DMS79 treated with DMSO at 0.1 percent for 48 hours (cell line): ENCODE measurements around the gene COIL.

Source experiments
- DNase-seq: peaks from one replicate; lab custom pipeline; 2025; lab: John Stamatoyannopoulos, UW

Gene COIL

DNA sequence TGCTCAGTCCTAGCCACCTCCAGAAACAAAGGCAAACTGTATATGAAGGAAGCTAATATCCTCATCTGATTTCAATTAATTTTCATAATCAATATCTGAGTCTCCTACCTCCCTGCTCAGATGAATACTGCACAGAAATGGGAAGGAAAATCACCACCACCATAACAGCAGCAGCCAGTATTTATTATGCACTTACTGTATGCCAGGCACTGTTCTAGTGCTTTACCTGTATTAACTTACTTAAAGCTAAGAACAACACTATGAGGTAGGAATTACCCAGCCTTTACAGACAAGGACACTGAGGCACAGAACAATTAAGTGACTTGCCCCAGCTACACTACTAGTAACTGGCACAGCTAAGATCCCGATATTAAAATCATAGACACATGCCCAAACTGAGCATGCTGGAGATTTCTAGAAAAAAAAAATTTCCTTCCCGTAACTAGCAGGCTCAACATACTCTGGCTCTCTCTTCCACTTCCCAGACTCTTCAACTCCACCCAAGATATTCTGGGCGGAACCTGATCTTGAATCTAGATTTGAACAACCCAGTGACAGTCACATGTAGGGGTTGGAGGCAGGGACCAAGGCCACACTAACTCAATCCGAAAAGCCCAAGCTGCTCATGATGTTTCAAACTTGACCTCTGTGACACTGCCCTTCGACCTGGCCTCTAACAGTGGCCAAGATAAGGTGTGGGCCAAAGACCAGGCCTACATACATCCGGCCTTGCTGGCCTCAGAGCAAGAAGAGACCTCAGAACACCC is 50.9 kb downstream of the COIL start:
- DNase-seq, result no peak

DNA sequence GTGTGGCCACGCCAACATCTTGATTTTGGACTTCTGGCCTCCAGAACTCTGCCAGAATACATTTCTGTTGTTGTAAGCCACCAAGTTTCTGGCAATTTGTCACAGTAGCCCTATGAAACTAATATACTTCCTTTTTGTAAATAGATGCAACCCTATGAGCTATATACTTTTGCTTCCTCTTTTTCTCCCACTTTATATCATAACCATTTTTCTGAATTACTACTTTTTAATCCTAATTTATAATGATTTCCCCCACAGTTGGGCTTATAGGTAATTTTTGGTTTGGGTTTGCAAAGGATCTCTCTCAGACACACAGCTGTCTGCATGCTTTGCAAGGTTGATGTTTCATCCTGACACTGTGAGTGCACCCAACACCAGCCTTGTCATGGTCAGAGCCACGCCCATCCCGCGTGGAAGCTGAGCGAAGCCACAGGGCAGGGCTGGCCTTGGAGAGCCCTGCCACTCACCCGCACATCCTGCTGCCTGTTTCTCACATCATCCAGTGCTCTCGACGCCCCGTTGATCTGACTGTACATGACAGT is 52.8 kb downstream of the COIL start:
- no peak for DNase-seq

DNA sequence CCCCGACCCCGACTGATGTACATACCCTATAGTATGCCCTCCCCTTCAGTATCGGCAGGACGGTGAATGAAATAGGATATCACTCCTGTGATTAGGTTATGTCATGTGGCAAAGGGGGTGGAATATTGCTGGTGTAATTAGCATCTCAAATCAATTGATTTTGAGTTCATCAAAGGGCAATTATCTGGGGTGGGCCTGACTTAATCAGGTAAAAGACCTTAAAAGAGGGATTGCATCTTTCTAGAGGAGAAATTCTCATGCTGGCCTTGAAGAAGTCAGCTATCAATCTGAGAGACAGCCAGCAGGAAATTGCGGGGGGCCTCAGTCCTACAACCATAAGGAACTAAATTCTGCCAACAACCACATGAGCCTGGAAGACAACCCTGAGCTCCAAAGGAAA is 57.3 kb downstream of the COIL start:
- DNase-seq, result no peak

DNA sequence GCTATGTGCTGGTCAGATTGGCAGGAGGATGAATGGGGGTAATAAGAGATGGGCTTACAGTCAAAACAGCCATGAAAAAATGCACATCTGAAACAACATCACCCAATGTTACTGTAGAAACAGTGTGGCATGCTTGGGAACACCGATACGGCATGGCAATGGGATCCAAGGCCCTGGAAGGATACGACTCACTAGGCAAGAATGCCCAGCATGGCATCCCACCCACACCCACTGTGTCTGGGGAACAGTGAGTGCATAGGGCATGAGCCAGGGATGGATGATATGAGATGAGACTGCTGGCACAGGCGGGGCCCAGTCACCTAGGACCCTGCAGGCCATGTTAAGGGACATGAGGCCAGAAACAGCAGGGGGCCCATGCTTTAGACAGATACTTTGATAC is 58.5 kb downstream of the COIL start:
- DNase-seq, result no peak

DNA sequence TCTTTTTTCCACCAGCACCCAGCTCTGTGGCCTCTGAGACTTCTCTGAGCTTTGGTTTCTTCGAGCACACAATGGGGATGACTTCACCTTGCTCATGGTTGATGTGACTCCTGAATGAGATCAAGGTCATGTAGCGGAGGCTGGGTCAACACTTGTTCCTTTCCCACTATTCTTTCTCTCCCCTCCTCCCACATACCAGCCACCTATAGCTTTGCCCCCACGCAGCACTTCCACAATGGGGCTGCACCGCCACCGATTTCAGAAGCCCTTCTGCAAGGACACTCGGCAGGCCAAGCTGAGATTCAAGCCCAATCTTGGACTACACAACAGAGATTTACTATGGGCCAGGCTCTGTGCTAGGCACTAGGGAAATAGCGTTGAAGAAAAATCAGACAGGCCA is 61.4 kb downstream of the COIL start:
- DNase-seq, result no peak

DNA sequence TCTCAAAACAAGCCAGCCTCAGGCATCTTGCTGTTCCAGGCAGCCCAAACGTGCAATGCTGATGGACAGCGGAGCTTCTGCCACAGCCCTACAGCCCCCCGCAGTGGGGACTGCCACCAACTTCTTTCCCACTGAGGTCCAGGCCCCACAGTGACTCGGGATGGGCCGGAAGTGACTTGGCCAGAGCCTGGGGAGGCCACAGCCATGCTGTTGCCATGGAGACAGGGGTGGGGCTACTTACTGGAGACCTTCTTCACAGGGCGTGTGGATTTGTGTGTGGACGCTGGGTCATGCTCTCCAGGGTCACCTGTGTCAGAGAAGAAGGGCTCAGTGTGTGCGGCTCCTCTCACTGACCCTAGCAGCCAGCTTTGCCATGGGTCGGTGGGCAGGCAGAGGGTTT is 62.0 kb downstream of the COIL start:
- DNase-seq, result no peak

DNA sequence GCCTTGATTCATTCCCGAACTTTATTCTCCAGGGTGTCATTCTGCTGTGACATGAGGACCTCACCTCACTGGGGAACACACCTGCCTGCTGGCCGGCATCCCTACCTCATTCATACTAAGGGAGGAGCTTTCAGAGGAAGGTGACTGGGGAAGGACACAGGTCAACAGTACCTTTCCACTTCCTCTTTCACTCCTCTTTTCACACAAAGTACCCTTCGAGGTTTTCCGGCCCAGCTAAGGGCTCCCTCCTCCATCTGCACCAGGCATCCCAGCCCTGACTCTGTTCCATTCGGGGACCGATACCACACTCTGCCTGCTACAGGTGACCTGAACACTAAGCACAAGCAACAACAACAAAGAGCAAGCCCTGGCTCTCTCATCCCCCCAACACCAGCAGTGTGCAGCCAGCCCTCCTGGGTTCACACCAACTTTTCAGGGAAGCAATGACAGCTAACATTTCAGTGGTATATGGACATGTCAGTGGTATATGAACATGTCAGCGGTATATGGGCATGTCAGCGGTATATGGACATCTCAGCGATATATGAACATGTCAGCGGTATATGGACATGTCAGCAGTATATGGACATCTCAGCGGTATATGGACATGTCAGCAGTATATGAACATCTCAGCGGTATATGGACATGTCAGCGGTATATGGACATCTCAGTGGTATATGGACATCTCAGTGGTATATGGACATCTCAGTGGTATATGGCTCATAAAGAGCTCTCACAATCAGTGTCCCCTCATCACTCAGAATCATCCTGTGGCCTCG is 63.0 kb downstream of the COIL start:
- DNase-seq, result no peak

DNA sequence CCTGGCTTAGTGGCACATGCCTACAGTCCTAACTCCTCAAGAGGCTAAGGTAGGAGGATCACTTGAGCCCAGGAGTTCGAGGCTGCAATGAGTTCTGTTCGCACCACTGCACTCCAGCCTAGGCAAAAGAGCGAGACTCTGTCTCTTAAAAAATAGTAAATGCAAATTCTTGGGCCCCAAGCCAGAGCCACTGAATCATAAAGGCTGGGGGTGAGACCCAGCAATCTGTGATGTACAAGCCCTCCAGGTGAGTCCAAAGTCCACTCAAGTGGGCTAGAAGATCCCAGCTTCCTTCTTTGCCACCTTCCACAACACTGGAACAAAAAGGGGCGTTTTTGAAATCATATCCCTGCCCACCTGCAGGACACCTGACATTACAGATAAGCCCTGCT is 63.9 kb downstream of the COIL start:
- DNase-seq, result no peak

DNA sequence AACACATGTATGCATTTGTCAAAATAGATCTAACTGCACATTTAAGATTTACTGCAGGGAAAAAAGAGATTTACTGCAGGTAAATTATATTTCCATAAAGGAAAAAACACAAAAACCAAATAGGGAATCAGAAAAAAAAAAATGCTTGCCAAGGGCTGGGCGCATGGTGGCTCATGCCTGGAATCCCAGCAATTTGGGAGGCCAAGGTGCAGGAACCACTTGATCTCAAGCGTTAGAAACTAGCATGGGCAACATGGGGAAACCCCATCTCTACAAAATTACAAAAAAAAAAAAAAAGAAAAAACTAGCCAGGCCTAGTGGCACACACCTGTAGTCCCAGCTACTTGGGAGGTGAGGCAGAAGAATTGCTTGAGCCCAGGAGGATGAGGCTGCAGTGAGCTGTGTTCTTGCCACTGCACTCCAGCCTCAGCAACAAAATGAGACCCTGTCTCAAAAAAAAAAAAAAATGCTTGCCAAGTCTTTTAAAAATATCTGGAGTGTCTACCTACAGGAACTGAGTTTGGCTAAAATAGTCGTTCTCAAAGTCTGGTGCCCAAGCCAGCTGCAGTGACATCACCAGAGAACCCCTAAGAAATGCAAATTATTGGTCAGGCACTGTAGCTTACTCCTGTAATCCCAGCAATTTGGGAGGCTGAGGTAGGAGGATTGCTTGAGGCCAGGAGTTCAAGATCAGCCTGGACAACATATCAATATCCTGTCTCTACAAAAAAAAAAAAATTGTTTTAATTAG is 64.5 kb downstream of the COIL start:
- no peak for DNase-seq

DNA sequence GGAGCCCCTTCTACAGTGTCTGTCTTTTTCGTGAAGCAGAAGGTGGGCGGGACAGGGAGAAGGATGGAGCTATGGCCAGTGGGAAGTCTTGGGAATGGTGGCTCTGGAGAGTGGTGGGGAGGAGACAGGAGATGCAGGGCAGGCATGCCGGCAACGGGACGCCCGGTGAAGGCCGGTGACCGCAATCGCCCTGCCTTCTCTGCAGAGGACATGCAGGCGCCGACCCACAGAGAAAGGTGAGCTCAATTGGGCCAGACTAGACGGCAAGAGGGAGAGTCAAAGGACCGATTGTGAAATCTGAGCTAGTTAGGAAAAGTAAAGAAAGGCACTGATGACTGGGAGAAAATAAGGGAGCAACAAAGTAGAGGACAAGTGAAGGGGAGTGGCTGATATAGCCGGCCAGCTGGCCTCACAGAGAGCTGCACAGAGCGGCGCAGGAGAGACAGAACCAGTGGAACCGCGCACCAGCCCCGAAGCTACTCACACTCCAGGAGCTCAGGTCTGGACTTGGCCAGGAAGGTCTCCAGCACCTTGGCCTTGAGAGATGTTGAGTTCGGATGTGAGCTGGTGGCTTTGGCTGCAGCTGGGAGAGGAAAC is 65.9 kb downstream of the COIL start:
- DNase-seq, result no peak

DNA sequence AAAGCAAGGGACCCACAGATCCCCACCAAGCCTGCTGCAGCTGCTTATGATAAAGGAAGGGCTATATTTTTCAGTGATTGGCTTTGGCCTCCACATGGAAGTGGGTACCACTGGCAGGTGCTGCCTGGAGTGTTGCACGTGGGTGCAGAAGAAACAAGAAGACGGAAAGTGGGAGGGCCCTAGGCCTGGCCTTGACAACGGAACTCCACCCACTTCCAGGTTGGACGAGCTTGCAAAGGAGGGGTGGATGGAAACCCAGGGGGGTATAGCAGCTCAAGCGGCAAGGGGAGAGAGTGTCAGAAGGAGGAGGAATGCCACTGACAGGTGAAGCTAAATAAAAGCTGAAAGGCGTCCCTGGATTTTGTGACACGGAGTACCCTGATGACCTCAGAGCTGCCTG is 67.3 kb downstream of the COIL start:
- DNase-seq, result no peak

DNA sequence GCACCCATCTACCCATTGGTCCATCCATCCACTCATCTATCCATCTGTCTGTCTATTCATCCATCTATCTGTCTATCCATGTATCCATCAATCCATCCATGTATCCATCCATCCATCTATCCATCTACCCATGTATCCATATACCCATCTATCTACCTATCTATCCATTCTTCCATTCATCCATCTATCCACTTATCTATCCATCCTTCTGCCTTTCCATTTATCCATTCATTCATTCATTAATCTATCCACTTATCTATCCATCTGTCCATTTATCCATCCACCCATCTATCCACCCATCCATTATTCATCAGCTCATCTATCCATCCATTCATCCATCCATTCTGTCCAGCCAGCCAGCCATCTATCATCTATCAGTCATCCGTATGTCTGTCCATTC is 68.5 kb downstream of the COIL start:
- no peak for DNase-seq

DNA sequence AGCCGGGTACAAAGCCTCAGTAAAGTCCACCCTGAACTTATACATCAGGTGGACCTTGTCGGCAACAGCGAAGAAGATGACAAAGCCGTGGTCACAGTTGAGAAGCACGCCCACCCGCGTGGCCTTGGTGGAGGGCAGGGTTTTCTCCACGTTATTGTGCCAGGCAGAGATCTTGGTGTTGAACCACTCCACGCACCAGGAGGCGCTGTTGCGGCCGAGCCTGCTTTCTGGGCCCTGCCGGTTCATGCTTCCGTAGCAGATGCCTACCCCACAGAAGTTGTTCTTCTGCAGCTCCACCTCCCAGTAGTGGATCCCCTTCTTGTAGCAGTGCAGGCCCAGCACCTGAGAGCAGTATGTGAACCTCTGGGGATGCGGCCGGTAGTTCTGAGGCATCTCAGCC is 69.1 kb downstream of the COIL start:
- no peak for DNase-seq

DNA sequence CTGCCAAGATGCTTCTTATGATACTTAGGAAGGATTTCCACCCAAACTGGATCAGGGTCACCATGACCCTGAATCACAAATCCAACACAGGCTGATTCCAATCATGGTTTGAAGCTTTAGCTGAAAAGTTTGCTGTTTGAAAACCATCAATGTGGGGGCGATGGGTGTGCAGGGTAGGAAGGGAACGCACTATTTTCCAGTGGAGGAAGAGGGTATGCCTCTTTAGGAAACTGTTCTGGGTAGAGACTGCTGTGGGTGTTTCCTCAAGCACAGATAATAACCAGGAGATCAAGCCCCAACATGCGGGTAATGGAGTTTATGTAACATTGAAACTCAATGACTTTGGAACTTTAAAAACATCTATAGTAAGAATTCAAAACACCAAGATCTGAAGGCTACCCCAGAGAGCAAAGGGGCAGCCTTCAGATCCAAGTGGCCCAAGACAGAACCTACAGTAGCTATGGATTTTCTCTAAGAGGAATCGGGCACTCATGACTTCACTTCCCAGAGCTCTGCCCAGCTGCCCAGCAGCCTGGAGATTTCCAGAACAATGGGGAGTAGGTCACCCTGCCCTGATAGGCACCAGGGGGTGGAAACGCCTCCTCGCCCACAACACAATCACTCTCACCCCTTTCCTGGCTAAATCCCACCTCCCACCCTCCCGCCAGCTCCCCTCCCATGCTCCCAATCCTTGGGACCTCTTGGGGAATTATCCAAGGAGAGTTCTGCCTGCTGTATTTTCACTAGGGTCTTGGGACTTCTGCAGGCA is 69.8 kb downstream of the COIL start:
- no peak for DNase-seq

DNA sequence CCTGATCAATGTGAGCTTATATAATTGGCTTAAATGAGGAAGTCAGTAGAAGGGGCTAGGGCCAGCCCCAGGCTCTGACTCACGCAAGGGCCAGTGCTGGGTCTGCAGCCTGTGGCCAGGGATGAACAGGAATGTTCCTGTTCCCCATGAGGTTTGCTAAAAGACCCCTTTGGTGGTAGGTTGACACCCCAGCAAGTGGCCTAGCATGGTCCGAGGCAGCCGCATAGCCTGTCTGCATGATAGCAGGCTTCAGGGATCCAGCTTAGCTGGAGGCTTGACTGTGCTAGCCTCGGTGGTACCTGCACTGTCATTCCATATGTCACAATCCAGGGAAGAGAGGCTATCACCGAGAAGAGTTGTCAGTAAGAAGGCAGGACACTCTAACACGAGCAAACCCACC is 70.5 kb downstream of the COIL start:
- DNase-seq, result no peak
